GM12865 (cell line): Measurements from ENCODE around the gene PRRC2B.
A peak's percentile ranks its signal among the peaks of the same experiment; 100 is the strongest.

Experiments
- DNase-seq: peaks from one replicate; pipeline ENCODE4 v3.0.0; 2010; ENCODE audit warnings: low read depth
- H3K4me3 ChIP-seq: 2 replicates; pipeline ENCODE4 v1.5.1; 2011; ENCODE audit warnings: mild to moderate bottlenecking, low read depth, low read length, control low read depth
- TF ChIP-seq, protein P1 (sequence below): IDR thresholded peaks from 2 replicates; pipeline ENCODE4 v1.5.1; 2011; ENCODE audit warnings: low read length, control low read depth, low read depth, inconsistent platforms; ENCODE audit not compliant: insufficient read depth; ENCODE audit errors: missing control alignments

The PRRC2B gene

DNA sequence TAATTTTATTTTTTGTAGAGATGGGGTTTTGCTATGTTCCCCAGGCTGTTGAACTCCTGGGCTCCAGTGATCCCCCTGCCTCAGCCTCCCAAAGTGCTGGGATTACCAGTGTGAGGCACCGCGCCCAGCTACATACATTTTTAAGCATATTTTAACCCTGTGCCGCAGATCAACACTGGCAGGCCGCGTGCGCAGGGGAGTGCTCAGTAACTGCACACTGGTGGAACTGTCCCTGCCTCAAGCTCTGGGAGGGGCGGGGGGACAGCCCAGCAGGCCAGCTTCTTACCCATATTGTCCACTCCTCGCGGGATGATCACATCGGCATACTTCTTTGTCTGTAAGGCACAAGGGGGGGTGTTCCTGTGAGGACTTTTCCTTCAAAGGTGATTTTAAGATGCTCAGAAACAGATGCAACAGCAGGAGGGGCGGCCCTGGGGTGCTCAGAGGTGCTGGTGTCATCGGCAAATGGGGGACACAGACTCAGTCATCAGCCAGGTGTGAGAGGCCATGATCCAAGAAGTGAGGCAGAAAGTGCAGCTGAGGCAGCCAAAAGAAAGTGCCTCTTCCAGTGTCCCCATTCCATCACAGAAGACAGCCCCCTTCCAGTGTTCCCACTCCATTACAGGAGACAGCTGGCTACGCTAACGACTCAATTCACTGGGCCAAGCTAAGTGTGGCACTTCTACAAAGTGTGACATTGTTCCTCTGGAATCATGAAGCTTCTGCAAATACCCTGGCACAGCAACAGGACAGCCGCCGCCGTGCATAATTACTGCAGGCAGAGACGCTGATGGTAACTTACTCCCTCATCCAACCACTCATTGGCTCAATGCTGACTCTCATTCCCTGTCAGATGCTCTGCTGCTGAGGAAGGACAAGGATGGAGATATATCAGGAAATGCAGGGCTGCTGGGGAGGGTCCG lies 132.0 kb downstream of the PRRC2B start:
- TF ChIP-seq, protein P1, sequence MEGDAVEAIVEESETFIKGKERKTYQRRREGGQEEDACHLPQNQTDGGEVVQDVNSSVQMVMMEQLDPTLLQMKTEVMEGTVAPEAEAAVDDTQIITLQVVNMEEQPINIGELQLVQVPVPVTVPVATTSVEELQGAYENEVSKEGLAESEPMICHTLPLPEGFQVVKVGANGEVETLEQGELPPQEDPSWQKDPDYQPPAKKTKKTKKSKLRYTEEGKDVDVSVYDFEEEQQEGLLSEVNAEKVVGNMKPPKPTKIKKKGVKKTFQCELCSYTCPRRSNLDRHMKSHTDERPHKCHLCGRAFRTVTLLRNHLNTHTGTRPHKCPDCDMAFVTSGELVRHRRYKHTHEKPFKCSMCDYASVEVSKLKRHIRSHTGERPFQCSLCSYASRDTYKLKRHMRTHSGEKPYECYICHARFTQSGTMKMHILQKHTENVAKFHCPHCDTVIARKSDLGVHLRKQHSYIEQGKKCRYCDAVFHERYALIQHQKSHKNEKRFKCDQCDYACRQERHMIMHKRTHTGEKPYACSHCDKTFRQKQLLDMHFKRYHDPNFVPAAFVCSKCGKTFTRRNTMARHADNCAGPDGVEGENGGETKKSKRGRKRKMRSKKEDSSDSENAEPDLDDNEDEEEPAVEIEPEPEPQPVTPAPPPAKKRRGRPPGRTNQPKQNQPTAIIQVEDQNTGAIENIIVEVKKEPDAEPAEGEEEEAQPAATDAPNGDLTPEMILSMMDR: no peak
- no peak overlapping the region for H3K4me3 ChIP-seq
- DNase-seq: no peak

- no peak for DNase-seq
- H3K4me3 ChIP-seq: no peak overlapping the region
- TF ChIP-seq, protein P1: no peak
Observed at GRCh38 chr9:131528186-131528585, 134.3 kb downstream of the PRRC2B start.

GRCh38 chr9:131528886-131529505 lies 135.1 kb downstream of the PRRC2B start:
- H3K4me3 ChIP-seq: no peak overlapping the region
- DNase-seq: no peak
- TF ChIP-seq, protein P1: no peak

DNA sequence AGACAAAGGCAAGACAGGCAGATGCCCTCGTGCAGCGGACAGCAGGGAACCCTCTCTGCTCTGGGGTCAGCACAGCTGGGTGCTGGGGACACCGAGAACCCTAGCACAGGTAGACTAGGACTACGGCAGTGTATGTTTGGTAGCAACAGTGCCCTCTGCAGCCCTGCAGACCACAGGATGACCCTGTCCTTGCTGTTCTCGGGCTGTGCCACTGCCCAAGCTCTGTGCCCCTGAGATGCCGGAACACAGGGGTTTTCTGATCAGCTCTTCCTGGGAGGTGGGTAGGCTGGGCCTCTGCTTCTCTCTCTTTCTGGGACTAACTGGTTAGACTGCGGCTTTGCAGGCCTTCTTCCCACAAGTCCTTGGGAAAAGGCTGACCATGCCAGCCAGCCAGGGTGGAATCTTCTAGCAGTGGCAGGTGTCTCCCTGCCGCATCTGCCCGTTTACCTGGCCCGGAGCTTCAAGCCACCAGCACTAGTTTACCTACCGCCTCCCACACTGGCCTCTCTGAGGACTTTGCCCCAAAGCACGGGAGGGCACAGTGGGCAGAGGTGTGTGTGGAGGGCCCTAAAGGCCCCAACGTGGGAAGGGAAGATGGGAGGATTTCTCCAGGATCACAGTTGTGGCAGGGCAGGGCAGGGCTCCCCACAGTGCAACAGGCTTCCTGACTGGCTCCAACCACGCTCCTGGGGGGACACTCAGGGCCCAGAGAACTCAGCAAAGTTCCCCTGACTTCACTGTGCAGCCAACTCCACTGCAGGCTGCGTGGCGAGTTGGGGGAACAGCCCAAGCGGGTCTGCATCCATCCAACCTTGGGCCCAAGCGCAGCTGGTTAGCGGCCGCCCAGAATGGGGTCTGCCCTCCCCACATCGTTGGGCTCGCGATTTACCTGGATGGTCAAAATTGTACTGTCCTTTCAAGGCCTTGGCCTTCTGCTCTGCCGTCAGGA lies 136.0 kb downstream of the PRRC2B start:
- TF ChIP-seq, protein P1: no peak
- DNase-seq: no peak
- peak overlapping the region; percentile 86 for H3K4me3 ChIP-seq

DNA sequence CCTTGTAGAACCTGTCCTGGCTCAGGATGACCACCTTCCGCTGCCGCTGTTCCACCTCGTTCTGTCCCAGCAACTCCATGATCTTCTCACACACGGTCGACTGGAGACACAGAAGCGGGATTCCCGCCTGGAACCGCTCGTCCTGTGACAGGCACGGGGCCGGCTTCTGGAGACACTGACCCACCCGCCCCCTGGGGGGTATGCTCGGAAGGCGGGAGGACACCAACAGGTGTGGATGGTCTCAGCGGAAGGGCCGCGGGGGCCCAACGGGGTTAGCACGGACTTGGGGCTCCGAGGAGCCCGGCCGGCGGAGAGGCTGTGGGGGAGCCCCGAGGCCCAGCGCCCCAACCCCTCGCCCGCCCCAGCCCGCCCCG lies 136.6 kb downstream of the PRRC2B start:
- TF ChIP-seq, protein P1: peak; percentile 15
- peak overlapping the region; percentile 86 for H3K4me3 ChIP-seq
- DNase-seq: peak; percentile 27
